Posterior cingulate gyrus (tissue), 11 donors: ENCODE measurements around the gene PRKN.

ENCODE experiments used
- DNase-seq, 10 donors: peaks; one replicate each; pipeline versions ENCODE4 v3.0.0 to v3.0.0-alpha.2; 2020 to 2021; ENCODE audit warnings: mixed read lengths in 3 of 10
- intact Hi-C: fragments of 100-400 bp; cut with DNase I; formaldehyde crosslinking; loops from one replicate; pipeline ENCODE4 v1.15.1; 2023

The PRKN gene

GRCh38 chr6:162344646-162345010 lies 382.9 kb downstream of the PRKN start:
- intact Hi-C loops = no loop called here
- no peak for DNase-seq

GRCh38 chr6:162343936-162344645 lies 383.5 kb downstream of the PRKN start:
- DNase-seq = no peak
- intact Hi-C loops = no loop called here

- intact Hi-C loops = no loop called here
- no peak for DNase-seq
These were observed 384.2 kb downstream of the PRKN start for GRCh38 chr6:162343198-162343935.

- DNase-seq = no peak
- intact Hi-C loops = no loop called here
These were observed 390.2 kb downstream of the PRKN start for GRCh38 chr6:162337412-162337811.

GRCh38 chr6:162336359-162336758 lies 391.2 kb downstream of the PRKN start:
- intact Hi-C loops = no loop called here
- no peak for DNase-seq

GRCh38 chr6:162332365-162332764 lies 395.2 kb downstream of the PRKN start:
- intact Hi-C loops = no loop called here

GRCh38 chr6:162331911-162332310 lies 395.7 kb downstream of the PRKN start:
- DNase-seq = no peak
- intact Hi-C loops = no loop called here

More at GRCh38 chr6:162332365-162332764, 395.2 kb downstream of the PRKN start:
- DNase-seq = no peak

GRCh38 chr6:162325826-162326225 lies 401.7 kb downstream of the PRKN start:
- intact Hi-C loops = no loop called here
- DNase-seq = no peak

GRCh38 chr6:162325051-162325450 lies 402.5 kb downstream of the PRKN start:
- intact Hi-C loops = no loop called here

GRCh38 chr6:162315291-162315690 lies 412.3 kb downstream of the PRKN start:
- no peak for DNase-seq
- intact Hi-C loops = no loop called here

More at GRCh38 chr6:162325051-162325450, 402.5 kb downstream of the PRKN start:
- DNase-seq = no peak

GRCh38 chr6:162313922-162314660 lies 413.5 kb downstream of the PRKN start:
- no peak for DNase-seq
- intact Hi-C loops = no loop called here

- intact Hi-C loops = no loop called here
- no peak for DNase-seq
These were observed 419.7 kb downstream of the PRKN start for GRCh38 chr6:162307865-162308264.

GRCh38 chr6:162306616-162307015 lies 420.9 kb downstream of the PRKN start:
- no peak for DNase-seq
- intact Hi-C loops = no loop called here

- DNase-seq = no peak
- intact Hi-C loops = no loop called here
These were observed 426.4 kb downstream of the PRKN start for GRCh38 chr6:162301128-162301527.

GRCh38 chr6:162294029-162294428 lies 433.5 kb downstream of the PRKN start:
- DNase-seq = no peak
- intact Hi-C loops = no loop called here

- intact Hi-C loops = no loop called here
- DNase-seq = no peak
These were observed 434.7 kb downstream of the PRKN start for GRCh38 chr6:162292915-162293314.

GRCh38 chr6:162290846-162291465 lies 436.6 kb downstream of the PRKN start:
- intact Hi-C loops = no loop called here
- no peak for DNase-seq

- intact Hi-C loops = no loop called here
- DNase-seq = no peak
These were observed 437.6 kb downstream of the PRKN start for GRCh38 chr6:162289972-162290371.

- no peak for DNase-seq
- intact Hi-C loops = no loop called here
These were observed 453.6 kb downstream of the PRKN start for GRCh38 chr6:162273986-162274385.

- no peak for DNase-seq
- intact Hi-C loops = no loop called here
These were observed 455.6 kb downstream of the PRKN start for GRCh38 chr6:162271922-162272321.

- intact Hi-C loops = no loop called here
- no peak for DNase-seq
These were observed 456.6 kb downstream of the PRKN start for GRCh38 chr6:162270966-162271365.
